ENCODE results near the gene CDK14. TPM values are rescaled to one million over a fixed set of nuclear protein-coding genes. Genes with fewer than 3 reads are reported as not detected.

The CDK14 gene
- total and polyA plus RNA-seq, 2 of the 8 experiments (the other 6 are each of a cell fraction or from before 2014, with no cell fraction given) = 5.5 to 47.3 TPM

- POLR2A ChIA-PET (ENCODE audit: partially characterized antibody) = no interaction called here
Measured at GRCh38 chr7:90674625-90675024, 78.5 kb downstream of the CDK14 start.

More at GRCh38 chr7:90674625-90675024, 78.5 kb downstream of the CDK14 start:
- Histone ChIP-seq H3K23me2 (ENCODE audit: low read depth, low read length) (no peaks in the 10 kb centered on the region), H3K9ac (replicated peaks in 1 of 4; ENCODE audit: extremely low read depth in 1 of 4, low read depth in 3 of 4, low read length in 3 of 4) (no peak overlapping the region), H3K4me3 (ENCODE audit: extremely low read depth in 1 of 4, insufficient read depth in 2 of 4, low read depth in 3 of 4, low read length in 4 of 4) (no peak overlapping the region), H2BK5ac (ENCODE audit: low read depth, low read length) (no peak overlapping the region), H3K27ac (ENCODE audit: low read depth, low read length) (no peak overlapping the region), H4K5ac (ENCODE audit: insufficient read length, low read depth, low read length) (no peak overlapping the region), H3K36me3 (ENCODE audit: control insufficient read depth in 2 of 4, insufficient read depth in 4 of 4, low read length in 3 of 4) (no peaks in the 10 kb centered on the region), H2BK12ac (ENCODE audit: low read depth, low read length) (no peak overlapping the region), H2AK5ac (ENCODE audit: low read depth, low read length) (no peak overlapping the region), H2BK15ac (ENCODE audit: low read length) (no peak overlapping the region), H3K79me1 (ENCODE audit: low read depth, low read length) (peaks cover 2% of the 10 kb centered on the region), H3K23ac (ENCODE audit: insufficient read length) (no peak overlapping the region), H3K18ac (ENCODE audit: extremely low read depth, low read length) (no peak overlapping the region), H3K4ac (replicated peaks; ENCODE audit: insufficient read length, low read depth, low read length) (no peak overlapping the region), H2BK20ac (ENCODE audit: low read length) (no peak overlapping the region), H4K8ac (ENCODE audit: extremely low read depth, insufficient read depth, low read length) (no peak overlapping the region), H3K4me1 (replicated peaks in 1 of 4; ENCODE audit: control insufficient read depth in 3 of 4, insufficient read depth in 4 of 4, low read length in 3 of 4) (peaks cover 4 to 13% (median 8%) of the 10 kb centered on the region in 4 experiments), H4K91ac (replicated peaks; ENCODE audit: insufficient read length, low read length) (no peak overlapping the region), H3K27me3 (replicated peaks in 1 of 4; ENCODE audit: control insufficient read depth in 3 of 4, extremely low read depth in 1 of 4, insufficient read depth in 3 of 4, low read length in 3 of 4) (no peaks in the 10 kb centered on the region), H3K14ac (ENCODE audit: insufficient read length) (no peak overlapping the region), H4K20me1 (replicated peaks in 1 of 2; ENCODE audit: control insufficient read depth in 1 of 2, insufficient read depth in 2 of 2, low read length in 2 of 2) (no peaks in the 10 kb centered on the region), H2BK120ac (replicated peaks; ENCODE audit: low read depth, low read length) (no peak overlapping the region), H2AFZ (ENCODE audit: low read length) (no peak overlapping the region), H3K9me3 (ENCODE audit: insufficient read depth in 2 of 2, low read depth in 1 of 2, low read length in 1 of 2) (no peaks in the 10 kb centered on the region), H3K56ac (replicated peaks; ENCODE audit: insufficient read length, low read depth, low read length) (no peak overlapping the region), H3K79me2 (ENCODE audit: control insufficient read depth in 1 of 2, insufficient read depth in 2 of 2, low read length in 2 of 2) (peaks cover 0 to 12% of the 10 kb centered on the region in 2 experiments; a peak in 1 of 4 replicates), H3K4me2 (ENCODE audit: insufficient read depth in 1 of 2, low read depth in 2 of 2, low read length in 2 of 2) (no peak overlapping the region)
- WGBS, 2 experiments (ENCODE audit: extremely low coverage in 1 of 2, insufficient coverage in 1 of 2, insufficient read length in 1 of 2, insufficient replicate concordance in 2 of 2, low coverage in 1 of 2, low lambda C conversion rate in 2 of 2, missing lambda C conversion rate in 1 of 2) = 95% methylated on average over 1 of the region's 1 CpG; no CpG with 5 or more reads in 1 of the 2 experiments
- DNase-seq (ENCODE audit: low read depth in 1 of 2, low spot score in 2 of 2) = no peak
- CTCF ChIA-PET (ENCODE audit: partially characterized antibody) = interaction anchor here (1.1 kb wide), 1 partner anchor 363 kb away, joined by 4 read pairs; no protein-coding TSS in a partner anchor
- TF ChIP-seq SP1 (IDR thresholded peaks at IDR 0.05; ENCODE audit: low read depth, low read length) (no peak), PHF8 (conservative IDR thresholded peaks at IDR 0.05; ENCODE audit: low read depth, low read length) (no peak), RFX5 (IDR thresholded peaks at IDR 0.05; ENCODE audit: borderline replicate concordance, low read depth, low read length) (no peak), POLR2A (IDR thresholded peaks at IDR 0.05; ENCODE audit: control extremely low read depth in 1 of 2, low read depth in 2 of 2, low read length in 2 of 2) (no peak), SRF (IDR thresholded peaks at IDR 0.05; ENCODE audit: low read depth, low read length) (no peak), BRCA1 (IDR thresholded peaks at IDR 0.05; ENCODE audit: low read depth, low read length) (no peak), MAX (IDR thresholded peaks at IDR 0.05) (no peak), ATF2 (IDR thresholded peaks at IDR 0.05; ENCODE audit: low read length) (no peak), RXRA (IDR thresholded peaks at IDR 0.05; ENCODE audit: insufficient read depth, low read depth, low read length) (no peak), EZH2 (IDR thresholded peaks at IDR 0.05; ENCODE audit: low read depth, low read length, severe bottlenecking) (no peak)
- TF ChIP-seq, protein P1, sequence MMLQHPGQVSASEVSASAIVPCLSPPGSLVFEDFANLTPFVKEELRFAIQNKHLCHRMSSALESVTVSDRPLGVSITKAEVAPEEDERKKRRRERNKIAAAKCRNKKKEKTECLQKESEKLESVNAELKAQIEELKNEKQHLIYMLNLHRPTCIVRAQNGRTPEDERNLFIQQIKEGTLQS (IDR thresholded peaks at IDR 0.05; ENCODE audit: insufficient read depth, low read depth, low read length) = no peak
- no peak for FAIRE-seq
